ENCODE data around the gene ULBP1.
"Not testable (repeated sequence)": the region's sequence is repeated elsewhere in the genome, so short reads cannot be mapped to it uniquely, and the experiment has no call there.

ULBP1 gene, protein sequence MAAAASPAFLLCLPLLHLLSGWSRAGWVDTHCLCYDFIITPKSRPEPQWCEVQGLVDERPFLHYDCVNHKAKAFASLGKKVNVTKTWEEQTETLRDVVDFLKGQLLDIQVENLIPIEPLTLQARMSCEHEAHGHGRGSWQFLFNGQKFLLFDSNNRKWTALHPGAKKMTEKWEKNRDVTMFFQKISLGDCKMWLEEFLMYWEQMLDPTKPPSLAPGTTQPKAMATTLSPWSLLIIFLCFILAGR

GRCh38 chr6:149963462-149964307 lies at the start of gene ULBP1:
TSS of gene ULBP1 (plus strand) at chr6:149963943. CDS start at chr6:149964050, 107 bp downstream.
- DNase-seq = peak; percentile 42

DNA sequence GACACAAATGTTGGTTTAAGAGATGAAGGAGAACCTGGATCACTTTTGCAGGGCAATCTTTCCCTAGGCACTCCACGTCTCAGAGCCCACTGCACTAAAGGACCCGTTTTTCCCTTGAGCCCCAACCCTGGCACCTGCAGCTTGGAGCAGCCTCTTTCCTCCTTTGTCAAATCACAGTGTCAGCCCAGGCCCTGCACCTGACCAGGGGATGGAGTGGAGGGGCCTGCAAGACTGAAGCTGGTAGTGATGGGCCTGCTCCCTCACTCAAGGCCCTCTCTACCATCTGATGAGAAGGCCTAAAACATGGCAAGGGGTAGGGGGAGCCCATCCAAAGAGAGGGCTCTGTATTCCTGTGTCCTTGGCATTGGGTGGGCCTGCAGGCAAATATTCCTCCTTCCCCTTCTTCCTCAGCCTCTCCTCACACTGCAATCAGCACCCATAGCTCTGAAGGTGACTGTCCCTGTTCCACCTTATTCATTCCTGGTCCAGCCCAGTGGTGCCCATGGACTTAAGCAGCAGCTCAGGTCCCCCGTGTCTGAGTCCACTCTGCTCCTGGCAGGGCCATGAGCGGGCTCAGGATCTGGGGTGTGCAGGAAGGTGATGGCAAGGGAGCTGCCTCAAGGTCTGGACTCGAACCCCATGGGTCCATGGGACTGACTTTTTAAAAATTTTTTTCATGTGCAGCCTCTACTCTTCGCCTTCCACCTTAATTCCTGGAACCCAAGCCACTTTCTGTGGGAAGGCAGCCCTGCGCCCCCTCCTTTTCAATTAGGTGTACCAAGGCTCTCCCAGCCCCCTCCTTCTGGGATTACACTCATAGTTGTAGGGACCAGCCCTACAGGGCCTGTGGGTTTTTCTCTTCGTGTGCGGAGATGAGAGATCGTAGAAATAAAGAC lies 47.5 kb upstream of the ULBP1 start:
- no peak for DNase-seq

DNA sequence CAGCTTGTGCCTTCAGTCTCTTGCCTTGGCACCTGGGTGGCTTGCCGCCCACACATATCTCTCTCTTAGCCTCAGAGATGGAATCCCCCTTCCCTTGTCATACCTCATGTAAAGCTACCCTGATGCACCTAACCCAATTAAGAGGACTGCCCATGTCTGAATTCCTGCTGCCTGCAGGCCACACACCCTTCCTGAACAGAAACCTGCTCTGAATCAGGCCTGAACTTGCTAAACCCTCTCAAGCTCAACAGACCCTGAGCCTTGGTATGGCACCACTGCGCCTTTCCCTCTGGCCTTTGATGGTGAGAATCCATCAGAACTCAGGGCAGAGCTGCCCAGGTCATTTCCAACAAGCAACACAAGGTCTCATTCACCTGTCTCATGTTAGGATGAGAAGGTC lies 46.1 kb upstream of the ULBP1 start:
- DNase-seq = no peak

- DNase-seq = no peak
Measured at GRCh38 chr6:149918151-149918905, 45.4 kb upstream of the ULBP1 start.

DNA sequence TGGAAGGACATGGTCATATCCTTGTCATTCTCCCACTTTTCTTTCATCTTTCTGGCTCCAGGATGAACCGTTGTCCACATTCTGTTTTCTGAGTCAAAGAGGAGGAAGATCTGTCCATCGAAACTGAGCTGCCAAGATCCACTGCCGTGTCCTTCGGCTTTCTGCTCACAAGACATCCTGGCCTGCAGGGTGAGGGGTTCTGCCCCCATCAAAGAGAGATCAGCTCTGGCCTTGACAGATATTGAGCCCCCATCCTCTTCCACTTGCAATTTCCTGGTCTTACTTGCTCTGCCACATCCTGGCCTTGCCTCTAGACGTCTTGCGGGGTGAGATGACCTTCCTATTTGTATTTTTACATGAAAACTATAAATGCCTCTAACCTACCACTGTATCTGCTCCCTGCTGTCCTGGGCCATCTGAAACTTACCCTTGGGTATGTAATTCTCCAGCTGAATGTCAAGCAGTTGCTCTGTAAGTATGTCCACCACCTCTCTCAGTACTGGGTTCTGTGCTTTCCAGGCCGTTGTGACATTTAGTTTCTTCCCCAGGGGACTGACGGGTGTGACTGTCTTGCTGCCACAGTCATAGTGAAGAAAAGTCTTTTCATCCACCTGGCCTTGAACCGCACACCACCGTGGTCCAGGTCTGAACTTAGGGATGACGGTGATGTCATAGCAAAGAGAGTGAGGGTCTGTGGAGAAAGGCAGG lies 44.5 kb upstream of the ULBP1 start:
- not testable (repeated sequence) for DNase-seq

DNA sequence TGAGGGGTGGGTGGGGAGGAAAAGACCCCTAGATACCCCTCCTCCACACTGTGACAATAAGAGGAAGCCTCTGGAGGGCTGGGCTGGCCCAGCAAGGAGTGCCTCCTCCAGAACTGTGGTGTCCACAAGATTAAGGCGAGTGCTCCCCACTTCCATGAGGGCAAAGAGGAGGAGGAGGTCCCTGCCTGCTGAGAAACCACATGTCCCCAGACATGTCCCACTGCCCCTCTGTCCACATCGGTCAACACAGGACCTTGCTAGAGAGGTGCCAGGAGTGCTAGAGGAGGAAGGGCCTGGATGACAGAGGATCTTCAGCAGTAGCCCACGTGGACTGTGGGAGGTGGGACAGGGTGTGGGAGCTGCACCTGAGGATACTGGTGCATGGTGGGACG lies 43.9 kb upstream of the ULBP1 start:
- no peak for DNase-seq

DNA sequence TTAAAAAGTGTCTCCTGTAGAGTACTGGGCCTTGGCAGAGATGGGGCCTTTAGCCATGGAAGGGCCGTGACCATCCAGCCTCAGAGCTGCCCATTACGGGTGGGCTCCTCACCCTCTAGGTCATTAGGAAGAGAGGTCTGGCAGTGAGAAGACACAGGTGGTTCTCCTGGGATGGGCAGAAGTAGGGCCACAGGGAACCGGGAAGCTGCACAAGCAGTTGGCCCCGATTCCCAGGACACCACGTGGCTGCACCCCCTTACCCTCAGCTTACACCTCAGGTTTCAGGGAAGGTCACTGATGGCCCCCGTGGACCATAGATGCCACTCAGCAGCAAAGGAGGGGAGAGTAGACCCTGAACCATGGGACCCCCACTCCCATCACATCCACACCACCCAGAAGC lies 42.4 kb upstream of the ULBP1 start:
- no peak for DNase-seq

DNA sequence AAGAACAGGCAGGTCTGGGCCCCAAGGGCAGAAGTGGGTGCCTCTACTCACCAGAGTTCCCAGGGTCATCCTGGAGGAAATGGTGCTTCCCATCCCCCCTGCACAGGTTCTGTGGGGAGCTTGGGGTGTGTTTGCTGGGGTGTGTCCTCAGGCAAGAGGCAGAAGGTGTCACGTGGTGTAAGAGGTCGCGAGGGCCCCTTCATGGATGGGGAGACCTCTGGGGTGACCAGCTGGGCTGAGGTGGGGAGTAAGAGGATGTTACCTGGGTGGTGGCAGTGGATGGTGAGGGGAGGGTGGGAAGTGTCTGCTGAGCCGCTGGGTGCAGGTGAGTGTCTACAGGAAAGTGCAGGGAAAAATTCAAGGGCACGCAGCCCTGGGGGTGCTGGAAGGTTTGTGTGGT lies 41.7 kb upstream of the ULBP1 start:
- not testable (repeated sequence) for DNase-seq

DNA sequence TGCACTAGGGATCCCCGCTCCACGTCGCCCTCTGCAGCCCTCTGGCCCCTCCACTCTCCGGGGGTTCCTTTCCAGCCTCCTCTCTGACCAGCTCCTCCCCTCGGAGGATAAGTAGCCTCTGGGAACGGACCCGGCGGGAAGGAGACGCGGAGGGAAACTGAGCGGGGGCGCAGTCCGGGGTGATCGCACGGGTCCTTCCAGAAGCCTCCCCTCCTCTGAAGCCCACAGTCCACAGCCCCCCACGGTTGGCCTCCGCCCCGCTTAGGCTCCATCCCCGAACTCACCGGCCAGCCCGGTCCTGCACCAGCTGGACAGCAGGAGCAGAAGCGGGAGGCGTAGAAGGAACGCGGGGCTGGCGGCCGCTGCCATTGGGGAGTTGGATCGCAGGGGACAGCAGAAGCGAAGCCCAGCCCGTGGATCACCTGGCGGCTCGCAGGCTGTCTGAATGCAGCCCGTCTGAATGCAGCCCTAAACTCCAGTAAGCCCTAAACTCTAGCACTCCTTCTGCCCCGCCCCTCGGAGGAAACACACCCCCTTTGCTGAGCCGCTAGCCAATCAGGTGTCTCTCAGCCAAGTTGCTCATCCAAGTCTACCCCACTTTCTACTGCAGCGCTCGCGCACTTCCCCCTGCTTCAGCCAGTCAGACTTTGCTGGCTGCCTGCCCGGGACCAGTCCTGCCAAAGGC lies 41.0 kb upstream of the ULBP1 start, which contains the start of gene RAET1G:
Gene RAET1G, minus strand, starts transcription at position 480 of the 685 bp plus-strand sequence. Its CDS starts 111 bp downstream, at position 369.
- peak; percentile 77 for DNase-seq

DNA sequence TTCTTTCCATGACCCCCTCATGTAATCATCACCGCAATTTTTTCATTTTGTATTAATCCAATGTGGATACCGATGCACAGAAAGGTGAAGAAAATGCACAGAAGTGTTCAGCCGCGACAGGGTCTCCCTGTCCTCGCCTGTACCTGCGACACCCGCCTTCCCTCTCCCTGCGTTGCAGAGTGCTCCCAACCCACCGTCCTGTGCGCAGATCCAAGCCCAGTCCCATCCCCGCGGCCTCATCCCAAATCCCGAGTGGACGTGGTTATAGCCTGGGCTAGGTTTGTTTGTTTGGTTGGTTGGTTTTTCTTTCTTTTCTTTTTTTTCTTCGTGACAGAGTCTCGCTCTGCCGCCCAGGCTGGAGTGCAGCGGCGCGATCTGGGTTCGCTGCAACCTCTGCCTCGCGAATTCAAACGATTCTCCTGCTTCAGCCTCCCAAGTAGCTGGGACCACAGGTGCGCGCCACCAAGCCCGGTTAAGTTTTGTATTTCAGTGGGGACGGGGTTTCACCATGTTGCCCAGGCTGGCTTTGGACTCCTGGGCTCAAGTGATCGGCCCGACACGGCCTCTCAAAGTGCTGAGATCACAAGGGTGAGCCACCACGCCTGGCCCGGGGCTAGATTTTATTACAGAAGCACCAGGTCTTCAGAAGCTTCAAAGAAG lies 40.3 kb upstream of the ULBP1 start:
- no peak for DNase-seq

GRCh38 chr6:149924206-149924932 lies 39.4 kb upstream of the ULBP1 start:
- no peak for DNase-seq

DNA sequence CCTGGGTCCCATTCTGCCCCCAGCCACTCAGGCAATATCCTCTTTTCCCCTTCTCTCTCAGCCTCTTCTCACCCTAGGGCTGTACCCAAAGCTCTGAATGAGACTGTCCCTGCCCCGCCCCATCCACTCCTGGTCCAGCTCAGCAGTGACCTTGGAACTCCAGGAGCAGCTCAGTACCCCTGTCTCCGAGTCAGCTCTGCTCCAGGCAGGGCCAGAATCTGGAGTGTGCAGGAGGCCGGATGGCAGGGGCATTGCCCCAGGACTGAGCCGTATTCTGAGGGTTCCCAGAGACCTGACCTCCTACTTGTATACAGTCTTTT lies 38.9 kb upstream of the ULBP1 start:
- DNase-seq = no peak

- DNase-seq = no peak
Measured at GRCh38 chr6:149925253-149925973, 38.3 kb upstream of the ULBP1 start.

DNA sequence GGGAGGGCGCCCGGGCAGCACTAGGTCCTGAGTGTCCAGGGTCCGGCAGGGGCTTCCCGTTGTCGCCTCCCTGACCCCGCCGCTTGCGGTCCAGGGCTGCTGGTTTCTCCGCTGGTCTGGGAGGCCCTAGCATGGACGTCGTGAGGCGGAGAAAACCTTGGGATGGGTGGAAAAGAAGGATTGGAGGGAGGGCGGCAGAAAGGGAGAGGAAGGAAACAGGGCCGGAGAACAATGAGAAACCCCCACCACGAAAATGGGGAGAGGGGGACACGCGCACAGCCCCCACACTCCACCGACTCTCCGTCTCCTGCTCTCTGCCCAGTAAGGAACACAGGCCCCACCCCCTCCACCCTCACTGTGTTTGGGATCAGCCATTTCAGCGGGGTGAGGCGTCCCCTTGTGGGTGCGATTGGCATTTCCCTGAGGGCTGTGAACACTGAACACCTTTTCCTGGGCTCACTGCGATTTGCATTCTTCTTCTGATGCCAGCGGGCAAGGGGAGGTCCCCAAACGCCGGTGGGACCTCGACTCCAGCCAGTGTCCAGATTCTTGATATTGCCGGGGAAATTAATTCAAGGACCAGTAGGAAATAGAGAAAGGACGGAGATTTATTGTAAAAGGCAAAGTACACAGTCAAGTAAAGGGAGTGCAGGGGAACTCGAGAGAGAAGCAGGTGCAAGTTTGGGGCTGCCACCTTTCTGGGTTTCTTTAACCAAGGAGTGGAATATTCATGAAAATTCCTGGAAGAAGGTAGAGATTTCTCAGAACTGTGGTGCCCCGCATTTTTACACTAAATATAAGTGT lies 37.6 kb upstream of the ULBP1 start:
- DNase-seq = peak; percentile 61

DNA sequence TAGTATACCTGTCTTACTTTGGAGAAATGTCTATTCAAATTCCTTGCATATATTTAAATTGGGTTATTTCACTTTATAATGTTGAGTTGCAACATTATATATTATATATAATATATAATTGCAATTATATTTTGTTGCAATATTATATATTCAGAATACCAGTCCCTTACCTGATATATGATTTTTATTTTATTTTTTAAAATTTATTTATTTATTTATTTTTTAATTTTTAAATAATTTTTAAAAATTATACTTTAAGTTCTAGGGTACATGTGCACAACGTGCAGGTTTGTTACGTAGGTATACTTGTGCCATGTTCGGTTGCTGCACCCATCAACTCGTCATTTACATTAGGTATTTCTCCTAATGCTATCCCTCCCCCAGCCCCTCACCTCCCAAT lies 36.7 kb upstream of the ULBP1 start:
- DNase-seq = not testable (repeated sequence)

DNA sequence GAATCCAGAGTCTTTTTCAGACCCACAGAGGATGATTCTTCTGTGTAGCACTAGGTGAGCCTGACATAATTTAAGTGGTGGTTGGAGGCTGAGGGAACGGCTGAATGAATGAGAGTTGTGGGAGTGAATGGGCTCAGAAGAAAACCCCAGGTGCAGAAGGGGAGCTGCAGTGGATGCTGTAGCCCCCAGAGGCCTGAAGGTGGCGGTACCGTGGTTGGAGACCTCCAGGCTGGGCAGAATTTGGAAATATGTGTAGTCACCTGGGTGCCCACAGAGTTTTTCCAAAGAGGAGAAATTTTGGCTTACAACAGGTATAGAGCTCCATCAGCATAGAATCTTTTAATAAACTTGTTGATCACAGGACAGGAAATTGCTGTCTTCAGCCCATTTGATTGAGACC lies 34.3 kb upstream of the ULBP1 start:
- no peak for DNase-seq

DNA sequence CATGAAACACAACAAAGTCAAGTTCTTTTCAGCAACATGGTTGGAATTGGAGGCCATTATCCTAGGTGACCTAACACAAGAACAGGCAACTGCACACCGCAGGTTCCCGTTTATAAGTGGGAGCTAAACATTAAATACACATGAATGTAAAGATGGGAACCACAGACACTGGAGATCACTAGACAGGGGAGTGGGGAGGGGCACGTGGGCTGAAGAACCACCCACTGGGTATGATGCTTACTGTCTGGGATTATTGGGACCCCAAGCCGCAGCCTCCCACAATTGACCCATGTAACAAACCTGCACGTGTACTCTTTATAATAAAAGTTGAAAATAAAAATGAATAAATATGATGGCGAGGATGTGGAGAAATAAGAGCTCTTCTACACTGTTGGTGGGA lies 32.2 kb upstream of the ULBP1 start:
- DNase-seq = no peak

GRCh38 chr6:149933036-149933435 lies 30.7 kb upstream of the ULBP1 start:
- DNase-seq = no peak
